HG03135 (cell line): ENCODE data around the gene SEPTIN12.

Experiments used
- ATAC-seq: cut with Tn5 transposase; IDR thresholded peaks from one replicate; pipeline ENCODE4 v1.9.1; 2021; ENCODE audit warnings: mild to moderate bottlenecking, moderate library complexity; ENCODE audit not compliant: unreplicated experiment

The SEPTIN12 gene

DNA sequence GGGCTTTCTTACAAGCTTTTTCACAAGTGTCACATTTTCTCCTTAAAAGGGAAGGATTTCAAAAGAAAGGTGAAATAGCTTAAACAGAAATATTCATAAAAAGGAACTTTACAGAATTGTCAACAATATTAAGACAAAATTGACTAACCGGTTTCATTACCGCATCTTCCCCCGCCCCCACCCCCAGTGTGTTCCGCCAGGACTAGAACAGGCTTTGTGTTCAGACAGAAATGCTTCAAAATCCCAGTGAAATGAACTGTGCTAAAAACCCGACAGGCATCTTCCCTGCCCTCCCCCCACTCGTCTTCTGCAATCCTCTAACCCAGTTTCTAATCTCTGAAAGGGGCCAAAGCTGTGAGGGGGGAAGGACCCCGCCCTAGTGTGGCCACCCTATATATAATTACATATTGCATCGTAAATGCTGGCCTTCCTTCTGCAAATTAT, 15.3 kb upstream of the SEPTIN12 start:
- no peak for ATAC-seq

DNA sequence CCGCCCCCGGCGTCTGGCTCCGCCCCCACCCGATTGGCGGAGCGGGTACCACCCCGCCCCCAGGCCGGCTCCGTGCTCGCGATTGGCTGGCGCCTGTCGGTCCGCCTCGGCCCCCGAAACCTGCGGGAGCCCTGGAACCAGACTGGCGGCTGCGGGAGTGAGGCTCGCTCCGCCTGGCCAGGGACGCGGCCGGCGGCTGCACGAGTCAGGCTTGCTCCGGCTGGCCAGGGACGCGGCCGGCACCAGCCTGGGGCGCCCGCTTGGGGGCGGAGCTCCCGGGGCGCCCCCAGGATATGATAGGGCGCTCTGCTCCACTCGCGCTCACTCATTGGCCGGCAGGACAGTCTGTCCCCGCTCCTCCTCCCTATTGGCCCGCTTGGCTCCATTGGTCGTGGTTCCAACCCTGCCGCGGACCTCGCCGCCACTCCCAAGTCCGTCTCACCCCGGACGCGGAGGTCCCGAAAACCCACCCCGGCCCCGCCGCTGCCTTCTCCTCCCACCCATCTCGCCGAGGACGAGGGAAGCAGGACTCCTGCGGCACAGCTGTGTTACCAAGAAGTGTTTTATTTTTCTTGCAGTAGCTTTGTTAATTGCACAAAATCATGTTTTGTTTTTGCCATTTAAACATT, 14.6 kb upstream of the SEPTIN12 start:
- peak; percentile 91 for ATAC-seq

DNA sequence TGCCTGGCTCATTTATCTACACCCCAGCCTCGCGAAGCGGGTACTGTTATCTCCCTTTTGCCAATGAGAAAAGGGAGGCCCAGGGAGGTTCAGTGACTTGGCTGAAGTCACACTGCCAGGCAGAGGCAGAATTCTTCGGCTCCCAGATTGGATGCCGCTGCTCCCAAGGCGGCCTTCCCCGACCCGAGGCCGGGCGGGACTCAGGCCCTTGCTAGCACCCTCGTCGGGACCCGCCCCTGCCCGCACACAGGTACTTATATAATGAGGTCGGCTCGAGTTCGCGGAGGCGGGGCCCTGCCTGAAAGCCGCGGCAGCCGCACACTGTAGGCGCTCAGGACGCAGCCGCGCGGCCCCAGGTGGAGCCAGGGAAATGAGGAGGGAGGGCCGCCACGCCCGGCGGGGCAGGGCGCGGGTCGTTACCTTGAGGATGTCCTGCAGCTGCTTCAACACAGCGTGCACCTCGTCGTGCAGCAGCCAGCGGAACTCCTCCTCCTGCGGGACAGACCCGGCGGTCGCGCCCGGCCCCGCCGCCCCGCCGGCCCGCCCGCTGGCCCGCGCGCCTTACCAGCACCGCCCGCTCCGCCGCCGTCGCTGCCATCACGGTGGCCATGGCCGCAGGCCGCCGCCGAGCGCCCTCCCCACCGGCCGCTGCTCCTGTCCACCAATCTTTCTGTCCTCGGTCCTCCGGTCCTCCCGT, 14.0 kb upstream of the SEPTIN12 start, which contains the start of gene ROGDI:
Gene ROGDI (minus strand): TSS at position 672 of the 697 bp plus-strand sequence. CDS start 62 bp downstream, at position 610.
- ATAC-seq, result peak; percentile 56

DNA sequence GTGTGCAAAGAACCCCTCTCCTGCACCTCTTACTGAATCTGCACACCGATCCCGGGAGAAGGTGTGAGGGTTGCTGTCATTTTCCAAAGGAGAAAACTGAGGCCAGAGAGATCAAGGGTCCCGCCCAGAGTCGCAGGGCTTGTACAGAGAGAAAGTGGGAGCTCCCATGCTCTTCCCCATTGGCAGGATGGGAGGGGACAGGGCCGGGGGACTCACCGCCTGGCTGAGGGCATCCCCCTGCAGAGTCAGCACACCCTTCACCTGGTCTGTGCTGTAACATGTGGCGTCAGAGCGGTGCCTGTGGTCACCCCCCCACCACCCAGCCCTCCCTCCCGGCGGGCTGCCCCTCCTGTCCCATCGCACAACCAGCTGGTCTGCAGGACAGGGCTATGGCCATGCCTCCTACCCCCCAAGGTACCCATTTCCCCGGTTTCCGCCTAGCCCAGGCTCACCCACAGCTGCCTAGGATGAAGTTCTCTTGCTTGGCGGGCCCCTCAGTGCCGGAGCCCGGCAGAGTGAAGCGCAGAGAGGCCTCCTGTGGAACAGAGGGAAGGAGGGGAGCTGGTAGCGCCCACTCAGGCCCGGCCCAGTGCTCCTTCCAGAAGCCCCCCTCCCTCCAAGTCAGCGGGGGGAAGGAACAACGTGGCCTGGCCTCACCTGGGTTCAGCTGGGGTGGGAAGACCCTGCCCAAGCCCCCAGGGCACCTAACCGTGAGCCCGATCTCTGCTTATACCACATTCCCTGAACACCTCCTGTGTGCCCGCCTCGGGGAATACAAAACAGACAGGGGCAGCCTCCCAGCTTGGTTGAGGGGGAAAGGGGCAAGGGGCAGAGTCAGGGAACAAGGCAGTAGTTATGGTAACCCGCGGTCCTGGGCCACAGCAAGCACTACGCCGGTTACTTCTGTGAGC, 13.2 kb upstream of the SEPTIN12 start:
- no peak for ATAC-seq

DNA sequence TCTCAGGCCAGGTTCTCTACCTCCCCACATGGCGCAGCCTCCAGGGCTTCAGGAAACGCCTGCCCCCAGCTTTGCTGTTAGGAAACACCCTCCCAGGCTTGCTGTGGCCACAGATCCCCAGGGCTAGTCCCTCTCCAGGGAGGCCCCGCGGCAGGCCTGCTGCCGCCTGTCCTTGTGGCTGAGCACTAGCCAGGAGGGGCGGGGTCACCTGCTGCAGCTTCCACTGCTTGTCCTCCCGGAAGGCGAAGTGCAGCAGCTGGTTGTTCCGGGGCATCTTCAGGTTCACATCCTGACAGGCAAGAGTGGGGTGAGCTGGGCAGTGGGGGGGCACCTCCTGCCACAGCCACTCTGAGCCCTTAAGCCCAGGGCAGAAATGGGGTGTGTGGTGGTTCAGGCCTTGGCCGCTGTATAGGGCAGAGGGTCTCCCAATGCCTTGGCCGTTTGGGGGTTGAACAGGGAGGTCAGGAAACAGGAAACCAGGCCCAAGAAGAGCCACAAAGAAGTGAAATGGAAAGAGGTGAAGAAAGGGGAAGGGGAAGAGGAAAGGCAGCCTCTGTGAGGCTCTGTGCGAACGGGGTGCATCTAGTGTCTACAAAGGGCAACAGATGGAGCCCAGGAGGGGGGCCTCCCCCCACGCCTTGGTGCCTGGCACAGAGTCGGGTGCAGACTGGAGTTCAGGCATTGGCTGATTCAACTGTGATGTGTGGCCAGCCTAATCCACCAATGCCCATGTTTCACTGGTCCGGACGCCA, 12.3 kb upstream of the SEPTIN12 start:
- no peak for ATAC-seq

DNA sequence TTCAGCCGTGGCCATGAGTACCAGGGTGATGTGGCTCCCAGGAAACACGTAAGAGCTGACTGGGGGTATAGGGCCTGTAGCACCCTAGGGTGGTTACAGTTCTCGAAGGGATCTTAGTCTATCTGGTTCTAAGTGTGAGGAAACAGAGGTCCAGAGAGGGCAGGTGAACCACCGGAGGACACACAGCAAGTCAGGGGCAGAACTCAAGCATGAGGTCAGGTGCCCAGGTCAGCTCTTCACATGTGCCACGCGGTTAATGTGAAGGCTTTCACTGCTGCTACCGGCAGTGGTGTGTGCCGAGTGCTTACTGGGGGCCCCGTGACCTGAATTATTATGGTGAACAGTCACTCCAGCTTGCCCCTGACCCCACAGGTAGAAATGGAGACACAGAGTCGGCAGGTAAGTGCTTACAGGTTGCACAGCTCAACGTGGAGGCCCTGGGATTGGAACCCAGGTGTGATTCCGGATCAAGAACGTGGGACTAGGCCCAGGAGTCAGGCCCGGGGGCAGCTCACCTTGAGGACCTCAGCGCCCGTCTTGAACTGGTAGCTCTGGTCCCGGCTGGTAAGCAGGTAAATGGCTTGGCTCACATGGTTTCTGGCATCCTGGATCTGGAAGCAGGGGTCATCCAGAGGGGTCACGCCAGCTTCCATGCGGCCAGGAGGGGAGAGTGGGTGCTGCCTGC, 11.2 kb upstream of the SEPTIN12 start:
- ATAC-seq, result no peak

DNA sequence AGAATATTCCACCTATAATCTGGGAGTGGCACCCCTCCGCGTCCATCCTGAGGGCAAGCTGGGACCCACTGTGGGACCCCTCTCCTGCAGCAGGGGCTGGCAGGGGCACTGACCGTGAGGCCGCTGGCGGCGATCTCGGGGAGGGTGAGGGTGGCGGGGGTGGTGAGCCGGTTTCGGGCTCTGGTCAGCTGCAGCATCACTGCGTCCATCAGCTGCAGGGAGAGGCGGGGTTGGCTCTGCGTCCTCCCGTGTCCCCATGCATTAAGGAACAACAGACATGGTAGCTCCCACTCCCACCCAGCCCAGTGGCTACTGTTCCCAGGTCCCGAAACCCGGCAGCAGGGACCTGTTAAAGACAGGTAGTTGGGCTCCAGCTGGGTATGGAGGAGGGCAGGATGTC, 10.3 kb upstream of the SEPTIN12 start:
- ATAC-seq, result no peak

DNA sequence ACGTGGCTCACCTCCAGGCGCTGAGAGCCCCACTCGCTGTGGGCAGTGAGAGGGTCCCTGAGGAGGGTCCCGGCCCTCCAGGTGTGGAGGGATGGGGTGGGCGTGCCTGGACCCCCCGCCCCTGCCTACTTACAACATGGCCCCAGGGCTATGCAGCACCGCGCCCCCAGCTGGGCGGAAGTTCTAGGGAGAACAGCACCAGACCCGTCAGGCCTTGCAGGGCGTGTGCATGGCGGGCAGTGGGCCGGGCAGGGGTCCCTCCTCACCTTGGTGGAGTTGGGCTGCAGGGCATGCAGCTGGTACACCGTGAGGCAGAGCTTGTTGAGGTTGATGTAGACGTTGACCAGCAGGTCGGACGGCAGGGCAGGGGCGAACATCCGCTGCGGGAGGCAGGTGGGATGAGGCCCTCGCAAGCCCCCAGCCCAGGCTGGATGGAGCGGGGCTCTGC, 9.7 kb upstream of the SEPTIN12 start:
- ATAC-seq, result no peak

DNA sequence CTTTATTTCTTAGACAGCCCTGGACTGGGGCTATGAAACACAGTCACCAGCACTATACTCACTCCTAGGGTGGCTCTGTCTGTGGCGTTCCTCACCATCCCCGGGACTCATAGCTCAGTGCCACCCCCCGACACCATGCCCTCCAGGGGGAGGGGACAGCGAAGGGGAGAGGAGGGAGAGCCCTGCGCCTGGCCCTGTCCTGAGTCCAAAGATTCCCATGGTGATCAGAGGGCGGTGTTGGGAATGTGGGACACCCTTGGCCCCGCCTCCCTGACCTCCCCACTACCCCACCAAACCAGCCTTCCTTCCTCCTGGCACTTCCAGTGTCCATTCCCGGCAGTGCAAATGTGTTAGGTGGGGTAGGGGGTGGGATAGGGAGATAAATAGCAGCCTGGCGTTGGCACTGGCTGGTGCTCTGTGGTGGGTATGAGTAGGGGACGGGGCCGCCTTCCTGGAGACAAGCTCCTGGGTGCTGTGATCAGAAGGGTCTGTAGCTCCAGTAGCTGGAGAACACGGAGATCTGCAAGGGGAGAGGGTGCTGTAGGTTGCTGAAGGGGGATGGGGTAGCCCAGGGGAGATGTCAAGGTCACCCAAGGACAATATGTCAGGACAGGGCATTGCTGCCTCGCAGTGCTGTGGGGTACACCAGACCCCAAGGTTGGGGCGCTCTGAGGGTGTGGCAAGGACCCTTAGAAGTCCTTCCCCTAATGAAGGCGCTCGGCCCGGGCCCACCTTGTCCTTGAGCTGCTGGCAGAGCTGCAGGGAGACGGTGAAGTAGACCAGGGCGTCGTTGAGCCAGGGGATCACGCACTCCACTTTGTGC, 9.0 kb upstream of the SEPTIN12 start:
- no peak for ATAC-seq

DNA sequence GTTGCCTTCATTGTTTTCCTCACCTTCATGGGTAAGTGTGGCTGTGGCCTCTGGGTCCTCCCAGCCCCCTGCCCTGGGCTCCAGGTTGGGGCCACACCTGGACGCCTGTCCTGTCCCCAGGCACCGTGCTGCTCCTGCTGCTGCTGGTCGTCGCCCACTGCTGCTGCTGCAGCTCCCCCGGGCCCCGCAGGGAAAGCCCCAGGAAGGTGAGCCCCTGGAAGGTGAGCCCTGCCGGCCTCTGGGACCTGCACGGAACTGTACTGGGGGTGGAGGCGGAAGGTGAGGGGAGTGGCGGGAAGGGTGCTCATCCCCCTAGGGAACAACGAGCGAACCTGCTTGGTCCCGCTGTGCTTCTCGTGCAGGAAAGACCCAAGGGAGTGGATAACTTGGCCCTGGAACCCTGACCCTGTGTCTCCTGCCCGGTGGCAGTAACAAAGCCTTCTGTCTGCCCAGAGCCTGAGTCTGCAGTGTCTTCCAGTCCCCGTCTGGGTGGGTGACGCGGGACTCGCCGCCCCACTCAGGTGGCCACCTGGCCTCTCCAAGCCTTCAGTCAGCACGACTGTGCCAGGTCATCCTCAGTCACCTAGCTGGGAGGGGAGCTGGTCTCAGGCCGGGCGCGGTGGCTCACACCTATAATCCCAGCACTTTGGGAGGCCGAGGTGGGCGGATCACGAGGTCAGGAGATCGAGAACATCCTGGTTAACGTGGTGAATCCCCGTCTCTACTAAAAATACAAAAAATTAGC, 7.9 kb upstream of the SEPTIN12 start:
- ATAC-seq, result no peak

DNA sequence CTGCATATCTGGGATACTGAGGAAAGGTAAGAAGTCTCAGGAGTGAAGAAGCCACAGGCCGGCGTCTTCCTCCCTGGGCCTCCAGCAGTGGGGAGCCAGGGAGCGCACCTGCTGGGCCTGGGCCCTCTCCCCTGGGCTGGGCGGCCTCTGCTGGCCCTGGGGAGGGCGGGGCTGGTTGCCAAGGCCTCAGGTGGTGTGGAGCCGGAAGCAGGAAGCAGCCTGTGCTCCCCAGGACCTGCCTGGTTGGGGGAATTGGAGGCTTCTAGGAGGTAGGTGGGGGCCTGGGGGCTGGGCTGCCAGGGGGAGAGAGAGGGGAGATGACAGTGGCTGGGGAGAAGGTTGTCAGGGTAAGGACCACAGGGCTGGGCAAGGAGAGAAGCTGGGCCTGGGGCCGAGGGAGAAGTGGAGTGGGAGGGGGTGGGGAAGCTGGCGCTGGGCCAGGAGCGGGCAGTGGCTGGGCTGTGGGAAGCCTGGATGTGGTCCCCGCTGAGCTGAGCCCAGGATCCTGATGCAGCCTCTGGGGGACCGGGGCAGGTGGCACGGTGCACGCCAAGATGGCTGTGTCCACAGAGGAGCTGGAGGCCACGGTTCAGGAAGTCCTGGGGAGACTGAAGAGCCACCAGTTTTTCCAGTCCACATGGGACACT, 7.2 kb upstream of the SEPTIN12 start, which contains the start of gene SMIM22:
Gene SMIM22 (plus strand): TSS at position 189 of the 647 bp plus-strand sequence. CDS start 366 bp downstream, at position 555.
- ATAC-seq, result no peak

DNA sequence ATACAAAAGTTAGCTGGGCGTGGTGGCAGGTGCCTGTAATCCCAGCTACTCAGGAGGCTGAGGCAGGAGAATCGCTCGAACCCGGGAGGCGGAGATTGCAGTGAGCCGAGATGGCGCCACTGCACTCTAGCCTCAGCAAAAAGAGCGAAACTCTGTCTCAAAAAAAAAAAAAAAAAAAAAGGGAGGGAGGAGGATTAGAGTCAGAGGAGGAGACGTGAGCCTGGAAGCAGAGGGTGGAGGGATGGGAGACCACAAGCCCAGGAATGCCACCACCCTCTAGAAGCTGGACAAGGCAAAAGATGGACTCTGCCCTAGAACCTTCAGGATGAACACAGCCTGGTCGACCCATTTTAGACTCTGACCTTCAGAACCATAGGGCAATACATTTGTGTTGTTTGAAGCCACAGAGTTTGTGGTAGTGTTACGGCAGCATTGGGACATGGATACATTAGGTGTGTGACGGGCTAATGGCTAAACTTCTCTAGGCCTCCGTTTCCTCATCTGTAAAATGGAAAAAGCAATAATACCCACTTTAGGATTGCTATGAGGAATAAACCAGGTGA, 4.9 kb upstream of the SEPTIN12 start:
- no peak for ATAC-seq

DNA sequence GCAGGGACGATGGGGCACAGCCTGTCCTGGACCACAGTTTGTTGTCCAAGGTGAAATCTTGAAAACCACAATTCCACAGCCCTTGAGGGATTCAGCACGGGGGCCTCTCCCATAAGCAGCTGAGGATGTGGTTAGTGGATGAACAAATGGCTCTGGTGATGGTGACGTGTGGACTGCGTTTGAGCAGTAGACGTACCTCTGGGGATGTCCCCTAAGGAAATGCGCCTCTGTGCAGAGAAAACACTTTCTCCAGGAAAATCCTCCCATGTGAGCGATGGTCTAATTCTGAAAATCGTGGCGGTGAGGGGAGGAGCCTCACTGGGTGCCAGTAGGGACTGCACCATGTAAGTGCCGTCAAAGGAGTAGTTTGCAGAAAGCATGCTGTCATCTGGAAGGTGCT, 2.7 kb upstream of the SEPTIN12 start:
- no peak for ATAC-seq

DNA sequence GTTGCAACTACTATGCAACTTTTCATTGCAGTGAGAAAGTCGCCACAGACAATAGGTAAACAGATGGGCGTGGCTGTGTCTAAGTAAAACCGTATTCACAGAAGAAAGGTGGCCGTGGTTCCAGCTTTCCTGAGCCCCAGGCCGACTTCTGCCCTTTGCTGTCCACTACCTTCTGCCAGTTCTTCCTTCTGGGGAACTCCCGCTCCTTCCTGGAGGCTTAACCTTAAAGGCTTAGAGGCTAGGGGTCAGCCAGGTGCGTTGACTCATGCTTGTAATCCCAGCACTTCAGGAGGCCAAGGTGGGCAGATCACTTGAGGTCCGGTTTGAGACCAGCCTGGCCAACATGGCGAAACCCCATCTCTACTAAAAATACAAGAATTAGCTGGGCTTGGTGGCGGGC, 2.1 kb upstream of the SEPTIN12 start:
- no peak for ATAC-seq

DNA sequence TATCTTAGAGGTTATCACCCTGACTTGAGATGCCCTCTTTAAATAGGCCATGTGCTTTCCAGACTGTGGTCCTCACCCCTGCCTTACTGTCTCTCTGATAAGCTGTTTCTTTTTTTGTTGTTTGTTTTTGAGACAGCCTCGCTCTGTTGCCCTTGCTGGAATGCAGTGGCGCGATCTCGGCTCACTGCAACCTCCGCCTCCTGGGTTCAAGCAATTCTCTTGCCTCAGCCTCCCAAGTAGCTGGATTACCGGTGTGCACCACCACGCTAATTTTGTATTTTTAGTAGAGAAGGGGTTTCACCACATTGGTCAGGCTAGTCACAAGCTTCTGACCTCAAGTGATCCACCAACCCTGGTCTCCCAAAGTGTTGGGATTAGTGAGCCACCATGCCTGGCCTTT, 765 bp upstream of the SEPTIN12 start:
- ATAC-seq, result no peak

DNA sequence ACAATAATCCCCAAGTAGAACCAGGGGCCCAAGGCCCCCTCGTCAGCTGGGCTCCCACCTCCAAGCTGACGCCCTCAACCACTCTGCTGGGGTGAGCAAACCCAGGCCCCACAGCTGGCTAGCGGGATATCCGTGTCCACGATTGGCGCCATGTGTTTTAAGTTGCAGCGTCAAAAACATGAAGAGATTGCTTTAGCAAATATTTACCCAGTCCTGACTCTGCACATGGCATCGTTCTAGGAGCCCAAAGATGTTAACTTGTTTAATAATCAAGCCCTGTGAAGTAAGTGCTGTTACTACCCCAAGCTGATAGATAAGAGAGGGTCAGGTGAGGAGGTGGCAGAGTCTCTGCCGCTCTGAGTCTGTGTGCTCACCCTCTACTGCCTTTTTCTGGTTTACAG, 344 bp upstream of the SEPTIN12 start:
- ATAC-seq, result no peak

DNA sequence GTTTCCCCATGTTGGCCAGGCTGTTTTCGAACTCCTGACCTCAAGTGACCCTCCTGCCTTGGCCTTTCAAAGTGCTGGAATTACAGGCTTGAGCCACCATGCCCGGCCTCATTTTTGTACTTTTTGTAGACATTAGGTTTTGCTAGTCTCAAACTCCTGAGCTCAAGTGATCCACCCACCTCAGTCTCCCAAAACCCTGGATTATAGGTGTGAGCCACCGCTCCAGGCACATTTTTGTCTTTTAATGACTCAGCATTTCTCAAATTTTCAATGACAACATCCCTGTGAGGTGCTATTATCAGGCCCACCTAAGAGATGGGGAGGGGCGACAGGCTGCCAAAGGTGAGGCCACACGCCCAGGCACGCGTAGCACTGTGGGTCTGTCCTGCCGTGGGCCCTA, 1.1 kb downstream of the SEPTIN12 start:
- ATAC-seq, result no peak
